Stimulated activated CD8-positive, alpha-beta memory T cell treated with anti-CD3 and anti-CD28 coated beads, Interleukin-7, amount 100 ng/mL, for 4 hours (primary cell): ENCODE measurements around the gene MRPL42.
"Not testable (repeated sequence)": the region's sequence is repeated elsewhere in the genome, so short reads cannot be mapped to it uniquely, and the experiment has no call there.

Source experiments
- DNase-seq, 2 donors: peaks; one replicate each; pipeline ENCODE4 v3.0.0-alpha.2; 2020; ENCODE audit warnings: low read depth in 2 of 2

MRPL42 gene

DNA sequence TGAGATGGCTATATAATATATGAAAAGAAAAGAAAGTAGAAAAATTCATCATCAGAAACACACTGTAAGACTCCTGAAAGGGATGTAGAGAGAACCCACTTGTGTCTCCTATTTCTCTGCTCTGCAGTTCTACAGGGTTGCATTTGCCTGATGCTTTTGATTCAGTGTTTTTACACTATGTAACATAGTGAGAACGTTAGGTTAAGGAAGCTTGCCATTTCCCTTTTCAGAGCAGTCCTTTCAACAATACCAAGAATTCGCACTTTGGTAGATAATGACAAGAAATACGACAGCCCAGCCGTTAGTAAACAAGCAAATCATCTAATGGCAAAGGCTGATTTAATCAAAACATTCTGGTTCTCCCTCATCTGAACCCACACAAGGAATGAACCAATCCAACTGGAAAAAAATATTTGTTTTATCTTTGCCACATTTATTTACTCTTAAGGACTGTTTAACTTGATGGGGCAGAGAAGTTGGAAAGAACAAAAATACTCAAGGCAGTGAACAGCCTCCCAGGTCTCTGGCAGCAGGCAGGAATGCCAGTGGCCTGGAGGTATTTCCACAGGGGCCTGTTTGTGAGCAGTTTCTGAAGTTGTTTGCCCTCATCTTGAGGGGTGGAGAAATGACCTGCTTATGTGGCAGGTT is 74.4 kb downstream of the MRPL42 start:
- DNase-seq = no peak

DNA sequence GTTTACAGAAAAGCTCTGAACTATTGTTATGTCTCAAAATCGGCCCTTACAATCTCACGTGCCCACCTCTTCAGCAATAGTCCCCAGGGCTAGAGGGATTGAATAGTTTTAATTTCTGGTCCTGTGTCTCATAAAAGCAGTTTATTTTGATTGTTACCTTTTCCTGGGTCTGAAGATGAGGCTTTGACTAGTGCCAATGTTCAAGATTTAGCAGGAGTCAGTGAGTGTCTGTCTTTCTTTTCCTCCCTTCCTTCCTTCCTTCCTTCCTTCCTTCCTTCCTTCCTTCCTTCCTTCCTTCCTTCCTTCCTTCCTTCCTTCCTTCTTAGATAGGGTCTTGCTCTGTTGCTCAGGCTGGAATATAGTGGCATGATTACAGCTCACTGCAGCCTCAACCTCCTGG is 80.5 kb downstream of the MRPL42 start:
- no peak for DNase-seq

DNA sequence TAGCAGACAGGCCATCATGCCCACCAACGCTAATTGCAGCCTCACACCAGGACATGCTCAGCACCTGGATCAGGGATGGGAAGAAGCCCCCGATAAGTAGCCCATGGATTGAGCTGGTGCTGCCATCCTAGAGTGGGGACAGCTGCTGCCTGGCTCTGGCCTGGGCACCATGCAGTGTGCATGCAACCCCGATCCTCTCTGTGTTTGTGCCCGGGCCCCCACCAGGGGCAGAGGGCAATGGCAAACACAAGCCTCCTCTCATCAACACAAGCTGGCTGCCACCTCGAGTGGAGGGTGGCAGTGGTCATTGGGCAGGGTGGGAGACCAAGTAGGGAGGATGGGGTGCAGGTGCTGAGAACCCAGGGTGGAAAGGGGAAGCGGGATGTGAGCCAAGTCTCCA is 81.9 kb downstream of the MRPL42 start:
- DNase-seq = no peak

DNA sequence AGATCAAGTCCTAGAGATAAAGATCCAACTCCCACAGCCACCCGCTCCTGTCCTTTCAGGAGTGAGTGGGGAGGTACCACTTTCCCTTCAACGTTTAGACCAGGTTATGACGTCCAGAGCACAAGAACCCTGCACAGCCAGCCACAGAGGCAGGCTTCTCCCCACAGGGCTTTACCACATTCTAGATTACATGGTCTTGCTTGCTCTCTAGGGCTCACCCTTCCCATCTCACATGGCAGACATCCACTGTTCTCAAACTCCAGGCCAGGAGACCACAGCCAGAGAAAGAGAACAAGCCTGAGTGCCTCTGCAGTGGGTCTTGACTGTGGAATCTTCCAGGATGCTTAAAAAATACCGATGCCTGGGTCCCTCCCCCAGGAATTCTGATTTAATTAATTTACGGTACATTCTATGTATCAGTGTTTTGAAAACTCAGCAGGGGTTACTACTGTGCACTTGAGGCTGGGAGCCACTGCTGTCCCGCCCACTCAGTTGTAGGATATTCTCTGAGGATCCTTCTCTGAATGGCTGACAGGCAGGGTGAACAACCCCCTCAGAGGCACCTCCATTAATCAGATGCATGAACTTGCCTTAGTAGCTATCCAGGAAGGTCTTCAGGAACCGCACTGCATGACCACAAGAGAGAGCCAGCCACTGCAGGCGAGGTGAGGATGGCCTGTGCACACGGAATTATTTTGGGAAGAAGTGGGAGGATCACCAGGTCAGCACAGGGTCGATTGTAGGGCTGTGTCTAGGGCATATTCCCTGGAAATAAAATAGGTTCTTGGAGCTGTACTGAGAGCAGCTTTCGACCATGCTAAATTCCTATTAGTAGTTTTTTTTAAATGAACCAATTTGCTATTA is 83.7 kb downstream of the MRPL42 start:
- DNase-seq = no peak

DNA sequence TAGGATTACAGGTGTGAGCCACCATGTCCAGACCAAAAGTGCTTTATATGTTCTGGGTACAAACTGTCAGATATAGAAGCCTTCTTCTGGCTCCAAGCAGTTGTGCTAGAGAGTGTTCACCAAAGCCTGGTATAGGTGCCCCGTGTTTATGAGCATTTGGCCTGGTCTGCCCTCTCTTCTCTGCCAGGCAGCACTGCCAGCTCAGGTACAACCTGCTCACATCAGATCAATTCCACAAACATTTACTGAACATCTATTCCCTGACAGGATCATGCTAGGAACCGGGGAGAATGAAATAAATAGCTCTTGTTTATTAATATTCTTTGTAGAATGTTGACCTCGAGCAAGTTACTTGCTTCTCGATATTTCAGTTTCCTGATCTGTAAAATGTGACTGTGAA is 85.1 kb downstream of the MRPL42 start:
- no peak for DNase-seq

DNA sequence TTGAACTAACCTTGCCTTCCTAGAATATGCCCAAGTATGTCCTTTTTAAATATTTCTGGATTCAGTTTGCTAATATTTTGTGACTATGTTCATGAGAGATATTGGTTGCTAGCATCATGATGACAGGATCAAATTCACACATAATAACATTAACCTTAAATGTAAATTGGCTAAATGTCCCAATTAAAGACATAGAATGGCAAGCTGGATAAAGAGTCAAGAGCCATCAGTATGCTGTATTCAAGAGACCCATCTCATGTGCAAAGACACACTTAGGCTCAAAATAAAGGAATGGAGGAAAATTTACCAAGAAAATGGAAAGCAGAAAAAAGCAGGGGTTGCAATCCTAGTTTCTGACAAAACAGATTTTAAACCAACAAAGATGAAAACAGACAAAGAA is 90.6 kb downstream of the MRPL42 start:
- not testable (repeated sequence) for DNase-seq

DNA sequence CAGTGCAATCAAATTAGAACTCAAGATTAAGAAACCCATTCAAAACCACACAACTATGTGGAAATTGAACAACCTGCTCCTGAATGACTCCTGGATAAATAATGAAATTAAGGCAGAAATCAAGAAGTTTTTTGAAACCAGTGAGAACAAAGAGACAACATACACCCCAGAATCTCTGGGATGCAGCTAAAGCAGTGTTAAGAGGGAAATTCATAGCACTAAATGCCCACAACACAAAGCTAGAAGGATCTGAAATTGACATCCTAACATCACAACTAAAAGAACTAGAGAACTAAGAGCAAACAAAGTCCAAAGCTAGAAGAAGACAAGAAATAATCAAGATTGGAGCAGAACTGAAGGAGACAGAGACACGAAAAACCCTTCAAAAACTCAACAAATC is 91.4 kb downstream of the MRPL42 start:
- not testable (repeated sequence) for DNase-seq

DNA sequence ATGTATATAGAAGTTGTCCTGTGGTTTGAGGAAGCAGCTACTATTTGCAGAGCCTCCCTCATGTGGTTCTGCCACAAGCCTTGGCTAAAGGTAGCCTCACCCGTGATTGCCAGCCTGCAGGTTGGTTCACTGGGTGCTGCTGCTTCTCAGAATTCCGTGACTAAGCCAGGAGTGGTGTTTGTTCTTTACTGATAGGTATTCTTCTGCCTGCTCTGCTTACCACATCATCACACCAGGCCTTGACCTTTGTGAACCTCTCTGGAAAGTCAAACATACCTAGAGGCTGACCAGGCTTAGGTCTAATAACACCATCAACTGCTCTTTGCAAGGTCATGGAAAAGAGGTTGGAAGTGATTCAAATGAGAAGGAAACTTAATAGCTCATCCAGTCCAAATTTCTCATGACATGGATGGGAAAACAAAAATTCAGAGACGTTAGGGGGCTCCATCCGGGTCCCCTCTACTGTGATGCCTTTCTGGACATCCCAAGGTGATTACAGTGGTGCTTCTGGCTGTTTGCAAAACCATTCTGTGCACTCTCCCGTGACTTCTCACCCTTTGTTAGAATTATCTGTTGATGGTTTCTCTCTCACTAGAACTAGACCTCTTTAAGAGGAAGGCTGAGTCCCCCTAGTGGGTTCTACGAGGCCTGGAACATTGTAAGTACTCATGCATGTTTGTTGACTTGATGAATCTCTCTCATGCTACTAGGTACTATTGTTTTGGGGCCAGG is 96.7 kb downstream of the MRPL42 start:
- no peak for DNase-seq

DNA sequence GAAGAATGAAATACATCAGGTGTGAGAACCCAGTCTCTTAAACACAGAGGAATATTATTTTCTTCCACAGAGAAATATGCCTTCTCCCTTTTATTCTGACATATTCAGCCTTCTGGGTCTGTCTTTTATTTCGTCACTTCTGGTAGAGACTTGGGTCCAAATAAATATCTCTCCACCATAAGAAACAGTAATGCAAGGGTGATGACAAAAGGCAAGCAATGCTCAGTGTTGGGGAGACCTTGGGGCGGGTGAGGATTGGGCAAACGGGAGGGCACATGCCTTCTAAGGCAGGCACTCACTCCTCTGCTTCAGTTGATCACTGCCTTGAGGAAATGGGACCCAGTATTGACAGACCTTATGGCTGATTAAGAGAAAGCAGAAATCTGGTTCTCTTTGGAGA is 98.4 kb downstream of the MRPL42 start:
- no peak for DNase-seq
